OCI-LY7 (cell line): ENCODE data around the gene ZNF497.

Experiments
- CTCF ChIP-seq: fragments of 200-600 bp; sonication (generic); conservative IDR thresholded peaks from 2 replicates; pipeline ENCODE4 v1.5.1; 2014; ENCODE audit warnings: mild to moderate bottlenecking, antibody characterized with exemption, low read length, moderate library complexity, mixed read lengths
- EZH2phosphoT487 ChIP-seq: fragments of 200-600 bp; sonication (generic); IDR thresholded peaks from 2 replicates; pipeline ENCODE4 v1.6.1; 2018; ENCODE audit warnings: low read depth, borderline replicate concordance, mild to moderate bottlenecking, mixed run types, antibody characterized with exemption, low read length, moderate library complexity, mixed read lengths

GRCh38 chr19:58374200-58374599, 11.6 kb upstream of the ZNF497 start:
- TF ChIP-seq CTCF (no peak), EZH2phosphoT487 (no peak)
